SK-N-SH (cell line): ENCODE results near the gene MACROH2A2. TPM values are rescaled to one million over a fixed set of nuclear protein-coding genes. Genes with fewer than 3 reads are reported as not detected.

Experiments used
- CTCF ChIA-PET: fragments of 300-600, 350-600 bp; formaldehyde crosslinking; extraction: SDS; loops from one replicate; lab custom pipeline; 2021; lab: Yijun Ruan, JAX
- POLR2A ChIA-PET: fragments of 350-600 bp; sonication (Branson Sonifier 250); formaldehyde crosslinking; extraction: SDS; loops from one replicate; lab custom pipeline; 2020; ENCODE audit warnings: antibody characterized with exemption, inconsistent platforms; lab: Yijun Ruan, JAX
- DNase-seq: peaks from one replicate; pipeline ENCODE4 v3.0.0; 2012
- H2AFZ ChIP-seq: fragments of 200-600 bp; sonication (generic); 2 replicates; pipeline ENCODE4 v1.8.1; 2016; ENCODE audit warnings: antibody characterized with exemption, mild to moderate bottlenecking, low read depth
- H3F3A ChIP-seq: fragments of 200-600 bp; sonication (generic); replicated peaks from 2 replicates; pipeline ENCODE3; 2016; ENCODE audit warnings: antibody characterized with exemption, mild to moderate bottlenecking; ENCODE audit not compliant: insufficient read depth
- H3K27ac ChIP-seq, 2 experiments: fragments of 200-500 bp in 1 of 2; fragments of 200-600 bp in 1 of 2; sonication (Bioruptor generic) in 1 of 2; sonication (generic), shearing (Covaris generic) in 1 of 2; 2 replicates each; pipeline versions ENCODE4 v1.5.1 to v1.6.1; 2014 to 2016; ENCODE audit warnings: low read depth in 2 of 2, inconsistent platforms in 1 of 2, low read length in 1 of 2, mild to moderate bottlenecking in 1 of 2, mixed read lengths in 1 of 2
- H3K27me3 ChIP-seq: fragments of 200-600 bp; sonication (generic), shearing (Covaris generic); 2 replicates; pipeline ENCODE4 v1.6.1; 2016; ENCODE audit warnings: mixed run types; ENCODE audit not compliant: insufficient read depth
- H3K36me3 ChIP-seq, 2 experiments: fragments of 200-500 bp in 1 of 2; fragments of 200-600 bp in 1 of 2; sonication (Bioruptor generic) in 1 of 2; sonication (generic) in 1 of 2; replicated peaks in 1 of 2; 2 replicates each; pipeline versions ENCODE3 to v1.5.1; 2014 to 2016; ENCODE audit warnings: low read length in 1 of 2, mild to moderate bottlenecking in 1 of 2; ENCODE audit not compliant: insufficient read depth in 2 of 2, control insufficient read depth in 1 of 2
- H3K4me1 ChIP-seq, 2 experiments: fragments of 200-500 bp in 1 of 2; fragments of 200-600 bp in 1 of 2; sonication (Bioruptor generic) in 1 of 2; sonication (generic), shearing (Covaris generic) in 1 of 2; 2 replicates each; pipeline versions ENCODE4 v1.5.1 to v1.6.1; 2014 to 2016; ENCODE audit warnings: low read depth in 1 of 2, low read length in 1 of 2, mixed run types in 1 of 2; ENCODE audit not compliant: insufficient read depth in 2 of 2, control insufficient read depth in 1 of 2
- H3K4me2 ChIP-seq: fragments of 200-600 bp; sonication (generic), shearing (Covaris generic); 2 replicates; pipeline ENCODE4 v1.6.1; 2017; ENCODE audit warnings: mixed run types
- H3K4me3 ChIP-seq, 2 experiments: fragments of 200-500 bp in 1 of 2; fragments of 200-600 bp in 1 of 2; sonication (Bioruptor generic) in 1 of 2; sonication (generic), shearing (Covaris generic) in 1 of 2; 2 replicates each; pipeline versions ENCODE4 v1.5.1 to v1.8.1; 2014 to 2016; ENCODE audit warnings: low read depth in 2 of 2, inconsistent platforms in 1 of 2, low read length in 1 of 2, mild to moderate bottlenecking in 1 of 2, mixed read lengths in 1 of 2, moderate library complexity in 1 of 2
- H3K79me2 ChIP-seq: fragments of 200-600 bp; sonication (generic); 2 replicates; pipeline ENCODE4 v1.8.1; 2017; ENCODE audit warnings: mild to moderate bottlenecking; ENCODE audit not compliant: insufficient read depth
- H3K9ac ChIP-seq: fragments of 200-600 bp; sonication (generic); 2 replicates; pipeline ENCODE4 v1.6.1; 2017; ENCODE audit warnings: mixed run types
- H3K9me2 ChIP-seq: fragments of 200-600 bp; sonication (generic); 2 replicates; pipeline ENCODE4 v1.6.1; 2017; ENCODE audit warnings: mixed run types
- H3K9me3 ChIP-seq: fragments of 200-600 bp; sonication (generic); 2 replicates; pipeline ENCODE4 v1.6.1; 2017; ENCODE audit warnings: mixed run types, mild to moderate bottlenecking, moderate library complexity
- H4K20me1 ChIP-seq: fragments of 200-600 bp; sonication (generic); 2 replicates; pipeline ENCODE4 v1.6.1; 2017; ENCODE audit warnings: mild to moderate bottlenecking, mixed run types; ENCODE audit not compliant: insufficient read depth
- CHD2 ChIP-seq: fragments of 150-350 bp; IDR thresholded peaks from 2 replicates; pipeline ENCODE4 v1.6.1; 2018; ENCODE audit warnings: low read length; ENCODE audit not compliant: partially characterized antibody
- EP300 ChIP-seq, 2 experiments: IDR thresholded peaks; 2 replicates each; pipeline versions ENCODE4 v1.4.0 to v1.6.1; 2012; ENCODE audit warnings: borderline replicate concordance in 1 of 2, low read depth in 1 of 2, low read length in 1 of 2
- EZH2phosphoT487 ChIP-seq: fragments of 200-600 bp; sonication (generic); IDR thresholded peaks from 2 replicates; pipeline ENCODE4 v1.6.1; 2017; ENCODE audit warnings: low read depth, mixed run types, mild to moderate bottlenecking, antibody characterized with exemption, moderate library complexity, borderline replicate concordance
- FOSL2 ChIP-seq: IDR thresholded peaks from 2 replicates; pipeline ENCODE4 v1.4.0; 2012; ENCODE audit warnings: low read depth, mild to moderate bottlenecking, moderate library complexity, borderline replicate concordance
- FOXJ3 ChIP-seq: sonication (generic); formaldehyde crosslinking; IDR thresholded peaks from 2 replicates; pipeline ENCODE4 v1.5.1; 2020; ENCODE audit warnings: mild to moderate bottlenecking, missing genetic modification reagents
- FOXM1 ChIP-seq: IDR thresholded peaks from 2 replicates; pipeline ENCODE4 v1.4.0; 2012; ENCODE audit warnings: low read depth, mild to moderate bottlenecking
- JUND ChIP-seq: IDR thresholded peaks from 2 replicates; pipeline ENCODE4 v1.4.0; 2012
- MEF2A ChIP-seq: IDR thresholded peaks from 2 replicates; pipeline ENCODE4 v1.4.0; 2012; ENCODE audit warnings: low read depth, borderline replicate concordance
- PBX3 ChIP-seq: IDR thresholded peaks from 2 replicates; pipeline ENCODE4; 2012
- SMC3 ChIP-seq: IDR thresholded peaks from 2 replicates; pipeline ENCODE4 v1.6.1; 2012; ENCODE audit warnings: low read depth, low read length, improper control_type of control experiment
- TAF1 ChIP-seq: IDR thresholded peaks from 2 replicates; pipeline ENCODE4 v1.6.1; 2012; ENCODE audit warnings: low read depth, mild to moderate bottlenecking, low read length, moderate library complexity, borderline replicate concordance
- TCF12 ChIP-seq: IDR thresholded peaks from 2 replicates; pipeline ENCODE4 v1.4.0; 2012
- TEAD4 ChIP-seq: IDR thresholded peaks from 2 replicates; pipeline ENCODE4 v1.4.0; 2012; ENCODE audit warnings: mild to moderate bottlenecking, borderline replicate concordance; ENCODE audit not compliant: insufficient read depth
- YY1 ChIP-seq: IDR thresholded peaks from 2 replicates; pipeline ENCODE4 v1.4.0; 2012; ENCODE audit warnings: low read depth, mild to moderate bottlenecking
- WGBS: methylation state at CpG from one replicate; pipeline ENCODE4 v1.1.6; 2017; ENCODE audit warnings: low lambda C conversion rate; 5-methylcytosine and 5-hydroxymethylcytosine counted together
- polyA plus RNA-seq, 3 experiments: library from polyadenylated mRNA; depleted of rRNA; stranded (reverse); fragments of >200 nt; gene quantifications; 2 replicates each; pipeline ENCODE4 v1.2.3, GENCODE V29; 2012
- TF ChIP-seq, protein P1 (sequence below): fragments of 200-600 bp; sonication (generic); IDR thresholded peaks from 2 replicates; pipeline ENCODE4 v1.6.1; 2017; ENCODE audit warnings: antibody characterized with exemption, mild to moderate bottlenecking, moderate library complexity
- TF ChIP-seq, protein P2 (sequence below): fragments of 150-350 bp; IDR thresholded peaks from 2 replicates; pipeline ENCODE4 v1.6.1; 2016; ENCODE audit warnings: mild to moderate bottlenecking, low read depth, low read length
- TF ChIP-seq, protein P3 (sequence below): IDR thresholded peaks from 2 replicates; pipeline ENCODE4 v1.4.0; 2012; ENCODE audit warnings: low read depth

MACROH2A2 gene
- polyA plus RNA-seq, 1 of the 3 experiments (the other 2 are of a cell fraction): 28.9 TPM

- H3K36me3 ChIP-seq: peaks cover 0 to 9% of the 10 kb centered on the region in 2 experiments
- H2AFZ ChIP-seq: no peak overlapping the region
- H3K9ac ChIP-seq: no peak overlapping the region
- no peaks in the 10 kb centered on the region for H3K9me2 ChIP-seq
- peaks cover 0 to 3% of the 10 kb centered on the region in 2 experiments; a peak in 1 of 4 replicates for H3K4me1 ChIP-seq
- no peak for TF ChIP-seq FOXM1
- TF ChIP-seq, protein P1, sequence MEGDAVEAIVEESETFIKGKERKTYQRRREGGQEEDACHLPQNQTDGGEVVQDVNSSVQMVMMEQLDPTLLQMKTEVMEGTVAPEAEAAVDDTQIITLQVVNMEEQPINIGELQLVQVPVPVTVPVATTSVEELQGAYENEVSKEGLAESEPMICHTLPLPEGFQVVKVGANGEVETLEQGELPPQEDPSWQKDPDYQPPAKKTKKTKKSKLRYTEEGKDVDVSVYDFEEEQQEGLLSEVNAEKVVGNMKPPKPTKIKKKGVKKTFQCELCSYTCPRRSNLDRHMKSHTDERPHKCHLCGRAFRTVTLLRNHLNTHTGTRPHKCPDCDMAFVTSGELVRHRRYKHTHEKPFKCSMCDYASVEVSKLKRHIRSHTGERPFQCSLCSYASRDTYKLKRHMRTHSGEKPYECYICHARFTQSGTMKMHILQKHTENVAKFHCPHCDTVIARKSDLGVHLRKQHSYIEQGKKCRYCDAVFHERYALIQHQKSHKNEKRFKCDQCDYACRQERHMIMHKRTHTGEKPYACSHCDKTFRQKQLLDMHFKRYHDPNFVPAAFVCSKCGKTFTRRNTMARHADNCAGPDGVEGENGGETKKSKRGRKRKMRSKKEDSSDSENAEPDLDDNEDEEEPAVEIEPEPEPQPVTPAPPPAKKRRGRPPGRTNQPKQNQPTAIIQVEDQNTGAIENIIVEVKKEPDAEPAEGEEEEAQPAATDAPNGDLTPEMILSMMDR: no peak
- TF ChIP-seq, protein P2, sequence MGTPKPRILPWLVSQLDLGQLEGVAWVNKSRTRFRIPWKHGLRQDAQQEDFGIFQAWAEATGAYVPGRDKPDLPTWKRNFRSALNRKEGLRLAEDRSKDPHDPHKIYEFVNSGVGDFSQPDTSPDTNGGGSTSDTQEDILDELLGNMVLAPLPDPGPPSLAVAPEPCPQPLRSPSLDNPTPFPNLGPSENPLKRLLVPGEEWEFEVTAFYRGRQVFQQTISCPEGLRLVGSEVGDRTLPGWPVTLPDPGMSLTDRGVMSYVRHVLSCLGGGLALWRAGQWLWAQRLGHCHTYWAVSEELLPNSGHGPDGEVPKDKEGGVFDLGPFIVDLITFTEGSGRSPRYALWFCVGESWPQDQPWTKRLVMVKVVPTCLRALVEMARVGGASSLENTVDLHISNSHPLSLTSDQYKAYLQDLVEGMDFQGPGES: no peak
- TF ChIP-seq MEF2A: no peak
- TF ChIP-seq EP300 (IDR thresholded peaks at IDR 0.05; ENCODE audit: borderline replicate concordance in 1 of 2, low read depth in 1 of 2, low read length in 1 of 2): no peak
- TF ChIP-seq EZH2phosphoT487: no peak
- TF ChIP-seq PBX3: no peak
- TF ChIP-seq JUND: no peak
- no peak for TF ChIP-seq FOSL2
- no peak for TF ChIP-seq CHD2
- TF ChIP-seq SMC3: no peak
- TF ChIP-seq TCF12: no peak
- no peak for TF ChIP-seq TEAD4
- TF ChIP-seq, protein P3, sequence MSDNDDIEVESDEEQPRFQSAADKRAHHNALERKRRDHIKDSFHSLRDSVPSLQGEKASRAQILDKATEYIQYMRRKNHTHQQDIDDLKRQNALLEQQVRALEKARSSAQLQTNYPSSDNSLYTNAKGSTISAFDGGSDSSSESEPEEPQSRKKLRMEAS: no peak
- TF ChIP-seq YY1: no peak
- no peak for TF ChIP-seq FOXJ3 (CRISPR knock-in tag)
- TF ChIP-seq TAF1: no peak
- no peaks in the 10 kb centered on the region for H3K27me3 ChIP-seq
- no peak overlapping the region for H3K4me3 ChIP-seq
- CTCF ChIA-PET: interaction anchor here (0.6 to 2.1 kb wide), 2 partner anchors 9 to 141 kb away, joined by 4 to 13 read pairs; no protein-coding TSS in a partner anchor
- POLR2A ChIA-PET: no interaction called here
- peaks cover under 1% of the 10 kb centered on the region for H3F3A ChIP-seq
- no peak for DNase-seq
- H3K4me2 ChIP-seq: no peak overlapping the region
- no peaks in the 10 kb centered on the region for H4K20me1 ChIP-seq
- no peaks in the 10 kb centered on the region for H3K79me2 ChIP-seq
- 100% methylated on average over 1 of the region's 1 CpG for WGBS
- no peaks in the 10 kb centered on the region for H3K9me3 ChIP-seq
- no peak overlapping the region for H3K27ac ChIP-seq
Measured at GRCh38 chr10:70124415-70124814, 71.8 kb downstream of the MACROH2A2 start.
